Upper lobe of left lung (tissue), 4 donors: Measurements from ENCODE around the gene DDIAS.

Source experiments
- EP300 ChIP-seq, 4 donors: sonication (generic); formaldehyde crosslinking; IDR thresholded peaks; one replicate each; pipeline ENCODE4 v1.5.1; 2017; ENCODE audit warnings: antibody characterized with exemption in 4 of 4, control low read depth in 2 of 4
- POLR2A ChIP-seq, 4 donors: fragments of 450-650 bp; IDR thresholded peaks; one replicate each; pipeline ENCODE4 v1.5.1; 2016 to 2017; ENCODE audit warnings: antibody characterized with exemption in 4 of 4, mild to moderate bottlenecking in 2 of 4
- POLR2AphosphoS5 ChIP-seq, 2 donors: sonication (generic); formaldehyde crosslinking; IDR thresholded peaks; one replicate each; pipeline ENCODE4 v1.5.1; 2017; ENCODE audit warnings: antibody characterized with exemption in 2 of 2
- TF ChIP-seq, protein P1 (sequence below), 6 experiments: fragments of 450-650 bp in 4 of 6; fragments of 200-600 bp in 2 of 6; sonication (generic) in 2 of 6; IDR thresholded peaks; one replicate each; pipeline ENCODE4 v1.5.1; 2016 to 2019; ENCODE audit warnings: antibody characterized with exemption in 6 of 6

DNA sequence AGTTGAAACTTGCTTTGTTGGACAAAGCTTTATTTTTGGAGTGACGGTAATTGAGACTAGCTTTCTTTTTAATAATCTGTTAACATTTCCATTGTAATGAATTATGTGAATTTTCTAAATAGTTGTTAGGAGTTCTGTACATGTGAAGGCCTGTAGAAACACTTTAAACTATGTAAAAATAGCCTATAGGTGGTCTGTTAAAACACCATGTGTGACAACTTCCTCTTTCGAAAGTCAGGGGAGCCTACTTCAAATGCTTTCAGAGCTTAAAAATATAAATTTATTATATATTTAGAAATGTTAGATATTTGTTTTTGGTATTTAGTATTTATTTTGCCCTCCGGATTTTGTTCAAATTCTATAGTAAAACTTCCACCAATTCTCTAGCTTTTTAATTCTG lies 28.7 kb downstream of the DDIAS start:
- TF ChIP-seq, protein P1, sequence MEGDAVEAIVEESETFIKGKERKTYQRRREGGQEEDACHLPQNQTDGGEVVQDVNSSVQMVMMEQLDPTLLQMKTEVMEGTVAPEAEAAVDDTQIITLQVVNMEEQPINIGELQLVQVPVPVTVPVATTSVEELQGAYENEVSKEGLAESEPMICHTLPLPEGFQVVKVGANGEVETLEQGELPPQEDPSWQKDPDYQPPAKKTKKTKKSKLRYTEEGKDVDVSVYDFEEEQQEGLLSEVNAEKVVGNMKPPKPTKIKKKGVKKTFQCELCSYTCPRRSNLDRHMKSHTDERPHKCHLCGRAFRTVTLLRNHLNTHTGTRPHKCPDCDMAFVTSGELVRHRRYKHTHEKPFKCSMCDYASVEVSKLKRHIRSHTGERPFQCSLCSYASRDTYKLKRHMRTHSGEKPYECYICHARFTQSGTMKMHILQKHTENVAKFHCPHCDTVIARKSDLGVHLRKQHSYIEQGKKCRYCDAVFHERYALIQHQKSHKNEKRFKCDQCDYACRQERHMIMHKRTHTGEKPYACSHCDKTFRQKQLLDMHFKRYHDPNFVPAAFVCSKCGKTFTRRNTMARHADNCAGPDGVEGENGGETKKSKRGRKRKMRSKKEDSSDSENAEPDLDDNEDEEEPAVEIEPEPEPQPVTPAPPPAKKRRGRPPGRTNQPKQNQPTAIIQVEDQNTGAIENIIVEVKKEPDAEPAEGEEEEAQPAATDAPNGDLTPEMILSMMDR (IDR thresholded peaks at IDR 0.05), result no peak
- TF ChIP-seq POLR2A (IDR thresholded peaks at IDR 0.05), result no peak
- TF ChIP-seq POLR2AphosphoS5 (IDR thresholded peaks at IDR 0.05), result no peak
- no peak for TF ChIP-seq EP300 (IDR thresholded peaks at IDR 0.05)
